PC-9 (cell line): ENCODE results near the gene MYBBP1A. TPM values are rescaled to one million over a fixed set of nuclear protein-coding genes. Genes with fewer than 3 reads are reported as not detected.

Experiments
- BruUV-seq: library from RNA; stranded (reverse); fragments of 400-500 nt; replicated peaks from 2 replicates; lab custom pipeline; 2021; lab: Mats Ljungman, UMichigan
- CTCF ChIA-PET: fragments of 300-600 bp; sonication (Branson Sonifier 250); formaldehyde crosslinking; loops from one replicate; lab custom pipeline; 2022; ENCODE audit warnings: antibody characterized with exemption; lab: Charles Lee
- POLR2A ChIA-PET: fragments of 300-600 bp; sonication (Branson Sonifier 250); formaldehyde crosslinking; loops from one replicate; lab custom pipeline; 2022; ENCODE audit warnings: antibody characterized with exemption; ENCODE audit not compliant: unreplicated experiment; lab: Charles Lee
- DNase-seq, 2 experiments: peaks; one replicate each; pipeline versions ENCODE4 v3.0.0 to v3.0.0-alpha.2; 2015 to 2022; ENCODE audit warnings: mixed read lengths in 1 of 2
- H2AFZ ChIP-seq: fragments of 200-600 bp; sonication (generic); 2 replicates; pipeline ENCODE4 v1.8.1; 2017; ENCODE audit warnings: antibody characterized with exemption
- H3F3A ChIP-seq: fragments of 200-600 bp; sonication (generic); 2 replicates; pipeline ENCODE4 v1.8.1; 2017; ENCODE audit warnings: antibody characterized with exemption, mild to moderate bottlenecking, low read depth; ENCODE audit not compliant: insufficient read depth
- H3K27ac ChIP-seq: fragments of 200-600 bp; sonication (generic); 2 replicates; pipeline ENCODE4 v1.6.1; 2016; ENCODE audit warnings: mixed run types
- H3K27me3 ChIP-seq: fragments of 200-600 bp; sonication (generic); 2 replicates; pipeline ENCODE4 v1.6.1; 2016; ENCODE audit warnings: low read depth, mixed run types; ENCODE audit not compliant: insufficient read depth
- H3K36me3 ChIP-seq: fragments of 200-600 bp; sonication (generic); 2 replicates; pipeline ENCODE4 v1.6.1; 2016; ENCODE audit warnings: low read depth, mixed run types
- H3K4me1 ChIP-seq: fragments of 200-600 bp; sonication (generic); replicated peaks from 2 replicates; pipeline ENCODE4 v1.6.1; 2016; ENCODE audit warnings: mixed run types; ENCODE audit not compliant: insufficient read depth
- H3K4me2 ChIP-seq: fragments of 200-600 bp; sonication (generic); 2 replicates; pipeline ENCODE4 v1.6.1; 2017; ENCODE audit warnings: mixed run types
- H3K4me3 ChIP-seq: fragments of 200-600 bp; sonication (generic); 2 replicates; pipeline ENCODE4 v1.6.1; 2016; ENCODE audit warnings: mixed run types
- H3K79me2 ChIP-seq: fragments of 200-600 bp; sonication (generic); 2 replicates; pipeline ENCODE4 v1.6.1; 2017; ENCODE audit warnings: low read depth, mixed run types
- H3K9me2 ChIP-seq: fragments of 200-600 bp; sonication (generic); 2 replicates; pipeline ENCODE4 v1.8.1; 2017; ENCODE audit warnings: mild to moderate bottlenecking; ENCODE audit not compliant: insufficient read depth
- H3K9me3 ChIP-seq: fragments of 200-600 bp; sonication (generic); 2 replicates; pipeline ENCODE4 v1.8.1; 2016; ENCODE audit warnings: low read depth; ENCODE audit not compliant: insufficient read depth
- H4K20me1 ChIP-seq: fragments of 200-600 bp; sonication (generic); 2 replicates; pipeline ENCODE4 v1.8.1; 2017; ENCODE audit not compliant: insufficient read depth
- CTCF ChIP-seq: fragments of 200-600 bp; sonication (generic); conservative IDR thresholded peaks from 2 replicates; pipeline ENCODE4 v1.6.1; 2017; ENCODE audit warnings: mixed run types, antibody characterized with exemption, mild to moderate bottlenecking, moderate library complexity
- EZH2 ChIP-seq: fragments of 200-600 bp; sonication (generic); IDR thresholded peaks from 2 replicates; pipeline ENCODE4 v1.8.0; 2017; ENCODE audit warnings: antibody characterized with exemption, low read depth
- intact Hi-C: fragments of 100-400 bp; cut with micrococcal nuclease; formaldehyde crosslinking; loops from one replicate; pipeline ENCODE4 v1.10.0; 2022; ENCODE audit not compliant: unreplicated experiment
- total RNA-seq: library from RNA; stranded (reverse); gene quantifications from 2 replicates; pipeline ENCODE4 v1.2.3, GENCODE V29; 2021

The MYBBP1A gene
- total RNA-seq, 1 experiment from 2014 or later, result 89.1 TPM

GRCh38 chr17:4544951-4545216 is 10.3 kb downstream of the MYBBP1A start:
- H2AFZ ChIP-seq, result no peak overlapping the region
- intact Hi-C loops, result loop anchor here (5.0 kb wide), 1 partner anchor 123 kb away; no protein-coding TSS in a partner anchor
- CTCF ChIA-PET, result no interaction called here
- H3K4me2 ChIP-seq, result no peak overlapping the region
- peaks cover 74% of the 10 kb centered on the region for H3F3A ChIP-seq
- H3K4me1 ChIP-seq, result peaks cover 7% of the 10 kb centered on the region; the same call in 1 of the 2 replicates
- H4K20me1 ChIP-seq, result peaks cover 34% of the 10 kb centered on the region
- H3K4me3 ChIP-seq, result no peak overlapping the region
- no peak overlapping the region for H3K27ac ChIP-seq
- no peaks in the 10 kb centered on the region for H3K9me2 ChIP-seq
- no peak for TF ChIP-seq EZH2
- no peak for TF ChIP-seq CTCF
- DNase-seq, result no peak
- peaks cover 36% of the 10 kb centered on the region for H3K36me3 ChIP-seq
- POLR2A ChIA-PET, result no interaction called here
- BruUV-seq, result no TSS peak
- no peaks in the 10 kb centered on the region for H3K79me2 ChIP-seq
- no peaks in the 10 kb centered on the region for H3K27me3 ChIP-seq
- H3K9me3 ChIP-seq, result no peaks in the 10 kb centered on the region

GRCh38 chr17:4544135-4544950 is 10.8 kb downstream of the MYBBP1A start:
- POLR2A ChIA-PET, result no interaction called here
- H4K20me1 ChIP-seq, result peaks cover 38% of the 10 kb centered on the region
- no peak for TF ChIP-seq EZH2
- TF ChIP-seq CTCF, result no peak
- H3F3A ChIP-seq, result peaks cover 74% of the 10 kb centered on the region
- DNase-seq, result no peak
- H3K79me2 ChIP-seq, result no peaks in the 10 kb centered on the region
- H3K27ac ChIP-seq, result no peak overlapping the region
- CTCF ChIA-PET, result no interaction called here
- no peaks in the 10 kb centered on the region for H3K27me3 ChIP-seq
- no peaks in the 10 kb centered on the region for H3K9me2 ChIP-seq
- no peaks in the 10 kb centered on the region for H3K9me3 ChIP-seq
- peaks cover 1% of the 10 kb centered on the region; the same call in 1 of the 2 replicates for H3K4me1 ChIP-seq
- peaks cover 31% of the 10 kb centered on the region for H3K36me3 ChIP-seq
- no peak overlapping the region for H2AFZ ChIP-seq
- no peak overlapping the region for H3K4me3 ChIP-seq
- no TSS peak for BruUV-seq
- no peak overlapping the region for H3K4me2 ChIP-seq
- intact Hi-C loops, result loop anchor here (5.0 kb wide), 1 partner anchor 122 kb away; no protein-coding TSS in a partner anchor

GRCh38 chr17:4543557-4544026 is 11.6 kb downstream of the MYBBP1A start:
- intact Hi-C loops, result loop anchor here (5.0 kb wide), 1 partner anchor 121 kb away; no protein-coding TSS in a partner anchor

More at GRCh38 chr17:4543557-4544026, 11.6 kb downstream of the MYBBP1A start:
- Histone ChIP-seq H3K9me3 (no peaks in the 10 kb centered on the region), H3K36me3 (peaks cover 28% of the 10 kb centered on the region; the same call in 1 of the 2 replicates), H3K9me2 (no peaks in the 10 kb centered on the region), H3F3A (peaks cover 79% of the 10 kb centered on the region), H3K27ac (no peak overlapping the region), H4K20me1 (peaks cover 42% of the 10 kb centered on the region), H3K4me3 (no peak overlapping the region), H3K27me3 (no peaks in the 10 kb centered on the region), H3K4me1 (no peaks in the 10 kb centered on the region), H3K79me2 (no peaks in the 10 kb centered on the region), H2AFZ (no peak overlapping the region), H3K4me2 (no peak overlapping the region)
- no peak for DNase-seq
- TF ChIP-seq CTCF (no peak), EZH2 (no peak)
- ChIA-PET CTCF (no interaction called here), POLR2A (no interaction called here)
- no TSS peak for BruUV-seq
